ENCODE results near the gene TCF20. TPM values are rescaled to one million over a fixed set of nuclear protein-coding genes. Genes with fewer than 3 reads are reported as not detected.

TCF20 gene
- total RNA-seq, 1 experiment from 2014 or later, result 56.4 TPM

- TF ChIP-seq CTCF (IDR thresholded peaks at IDR 0.05; ENCODE audit: unreplicated experiment), result no peak
- ChIA-PET POLR2A (no interaction called here), CTCF (interaction anchor here (0.6 kb wide), 2 partner anchors 137 to 571 kb away, joined by 3 to 4 read pairs; no protein-coding TSS in a partner anchor)
- DNase-seq (ENCODE audit: unreplicated experiment), result no peak
- no peaks in the 10 kb centered on the region for H3K36me3 Mint-ChIP-seq (ENCODE audit: insufficient read depth, unreplicated experiment)
- no peak overlapping the region for H3K4me3 Mint-ChIP-seq (ENCODE audit: unreplicated experiment)
- intact Hi-C loops (cut with micrococcal nuclease), result no loop called here
- H3K4me1 Mint-ChIP-seq (ENCODE audit: insufficient read depth, unreplicated experiment), result peaks cover 10% of the 10 kb centered on the region
- H3K27ac Mint-ChIP-seq (ENCODE audit: low read depth, unreplicated experiment), result no peak overlapping the region
- H3K27me3 Mint-ChIP-seq (ENCODE audit: insufficient read depth, unreplicated experiment), result peaks cover 11% of the 10 kb centered on the region
- no TSS peak for BruUV-seq (replicated peaks)
- no peaks in the 10 kb centered on the region for H3K9me3 Mint-ChIP-seq (ENCODE audit: unreplicated experiment)
Observed at GRCh38 chr22:42299586-42300258, 29.3 kb upstream of the TCF20 start.

DNA sequence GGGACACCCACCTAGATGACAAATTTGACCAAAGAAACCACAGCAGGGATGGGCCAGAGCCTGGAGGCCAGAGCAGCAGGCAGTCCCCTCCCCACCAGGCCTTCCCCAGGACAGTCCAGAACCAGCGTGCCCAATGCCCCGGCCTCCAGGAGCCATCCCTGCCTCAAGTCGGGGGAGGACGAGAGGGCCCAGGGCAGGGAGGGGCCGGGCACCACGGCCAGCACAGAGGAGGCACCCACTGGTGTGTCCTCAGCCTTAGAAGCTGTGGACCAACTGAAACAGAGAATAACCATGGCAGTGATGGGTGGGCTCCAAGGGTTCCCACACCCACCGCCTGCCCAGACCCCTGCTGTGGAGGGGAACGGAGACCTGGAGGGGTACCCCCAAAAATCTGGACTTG, 28.3 kb upstream of the TCF20 start:
- intact Hi-C loops (cut with micrococcal nuclease), result no loop called here
- CTCF ChIA-PET, result no interaction called here
- Mint-ChIP-seq H3K4me3 (ENCODE audit: unreplicated experiment) (no peak overlapping the region), H3K4me1 (ENCODE audit: insufficient read depth, unreplicated experiment) (peaks cover 10% of the 10 kb centered on the region), H3K27me3 (ENCODE audit: insufficient read depth, unreplicated experiment) (peaks cover 8% of the 10 kb centered on the region), H3K9me3 (ENCODE audit: unreplicated experiment) (no peaks in the 10 kb centered on the region), H3K27ac (ENCODE audit: low read depth, unreplicated experiment) (no peak overlapping the region), H3K36me3 (ENCODE audit: insufficient read depth, unreplicated experiment) (no peaks in the 10 kb centered on the region)
- BruUV-seq (replicated peaks), result no TSS peak
- POLR2A ChIA-PET, result no interaction called here
- DNase-seq (ENCODE audit: unreplicated experiment), result no peak
- no peak for TF ChIP-seq CTCF (IDR thresholded peaks at IDR 0.05; ENCODE audit: unreplicated experiment)

DNA sequence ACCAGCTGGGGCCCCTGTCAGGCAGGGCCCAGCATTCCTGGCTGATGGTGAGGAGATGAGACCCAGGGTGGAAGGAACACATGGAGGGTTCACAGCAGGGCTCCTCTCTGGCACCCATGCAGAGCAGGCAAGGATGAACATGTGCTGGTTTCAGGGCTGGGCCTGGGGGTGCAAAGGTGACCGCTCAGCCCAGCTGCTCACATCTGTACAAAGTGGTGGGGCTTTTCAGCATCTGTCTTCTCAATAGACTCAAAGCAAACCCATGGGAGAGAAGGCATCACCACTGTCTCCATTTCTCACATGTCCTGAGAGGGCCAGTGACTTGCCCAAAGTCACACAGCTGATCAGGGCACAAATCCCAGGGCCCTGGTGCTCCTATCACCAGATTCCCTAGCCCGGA, 27.3 kb upstream of the TCF20 start:
- H3K36me3 Mint-ChIP-seq (ENCODE audit: insufficient read depth, unreplicated experiment), result no peaks in the 10 kb centered on the region
- ChIA-PET POLR2A (no interaction called here), CTCF (interaction anchor here (0.6 kb wide), 1 partner anchor 22 kb away, joined by 3 read pairs; no protein-coding TSS in a partner anchor)
- no peaks in the 10 kb centered on the region for H3K27me3 Mint-ChIP-seq (ENCODE audit: insufficient read depth, unreplicated experiment)
- H3K27ac Mint-ChIP-seq (ENCODE audit: low read depth, unreplicated experiment), result no peak overlapping the region
- no peak for TF ChIP-seq CTCF (IDR thresholded peaks at IDR 0.05; ENCODE audit: unreplicated experiment)
- no peak overlapping the region for H3K4me3 Mint-ChIP-seq (ENCODE audit: unreplicated experiment)
- no peaks in the 10 kb centered on the region for H3K9me3 Mint-ChIP-seq (ENCODE audit: unreplicated experiment)
- DNase-seq (ENCODE audit: unreplicated experiment), result no peak
- intact Hi-C loops (cut with micrococcal nuclease), result no loop called here
- H3K4me1 Mint-ChIP-seq (ENCODE audit: insufficient read depth, unreplicated experiment), result peaks cover 10% of the 10 kb centered on the region
- BruUV-seq (replicated peaks), result no TSS peak

- H3K4me1 Mint-ChIP-seq (ENCODE audit: insufficient read depth, unreplicated experiment), result peaks cover 10% of the 10 kb centered on the region
- BruUV-seq (replicated peaks), result no TSS peak
- no peak overlapping the region for H3K27ac Mint-ChIP-seq (ENCODE audit: low read depth, unreplicated experiment)
- no peak for DNase-seq (ENCODE audit: unreplicated experiment)
- ChIA-PET POLR2A (no interaction called here), CTCF (interaction anchor here (0.6 to 1.5 kb wide), 3 partner anchors 8 to 21 kb away, joined by 3 to 6 read pairs (median 4); no protein-coding TSS in a partner anchor)
- H3K9me3 Mint-ChIP-seq (ENCODE audit: unreplicated experiment), result no peaks in the 10 kb centered on the region
- intact Hi-C loops (cut with micrococcal nuclease), result no loop called here
- H3K36me3 Mint-ChIP-seq (ENCODE audit: insufficient read depth, unreplicated experiment), result no peaks in the 10 kb centered on the region
- H3K4me3 Mint-ChIP-seq (ENCODE audit: unreplicated experiment), result no peak overlapping the region
- TF ChIP-seq CTCF (IDR thresholded peaks at IDR 0.05; ENCODE audit: unreplicated experiment), result no peak
- H3K27me3 Mint-ChIP-seq (ENCODE audit: insufficient read depth, unreplicated experiment), result no peaks in the 10 kb centered on the region
Observed at GRCh38 chr22:42296883-42297282, 26.4 kb upstream of the TCF20 start.
